ENCODE data around the gene SKI. TPM values are rescaled to one million over a fixed set of nuclear protein-coding genes. Genes with fewer than 3 reads are reported as not detected.

SKI gene
- total RNA-seq, 4 donors from 2014 or later, result 60.2 to 157 (median 79.0) TPM

DNA sequence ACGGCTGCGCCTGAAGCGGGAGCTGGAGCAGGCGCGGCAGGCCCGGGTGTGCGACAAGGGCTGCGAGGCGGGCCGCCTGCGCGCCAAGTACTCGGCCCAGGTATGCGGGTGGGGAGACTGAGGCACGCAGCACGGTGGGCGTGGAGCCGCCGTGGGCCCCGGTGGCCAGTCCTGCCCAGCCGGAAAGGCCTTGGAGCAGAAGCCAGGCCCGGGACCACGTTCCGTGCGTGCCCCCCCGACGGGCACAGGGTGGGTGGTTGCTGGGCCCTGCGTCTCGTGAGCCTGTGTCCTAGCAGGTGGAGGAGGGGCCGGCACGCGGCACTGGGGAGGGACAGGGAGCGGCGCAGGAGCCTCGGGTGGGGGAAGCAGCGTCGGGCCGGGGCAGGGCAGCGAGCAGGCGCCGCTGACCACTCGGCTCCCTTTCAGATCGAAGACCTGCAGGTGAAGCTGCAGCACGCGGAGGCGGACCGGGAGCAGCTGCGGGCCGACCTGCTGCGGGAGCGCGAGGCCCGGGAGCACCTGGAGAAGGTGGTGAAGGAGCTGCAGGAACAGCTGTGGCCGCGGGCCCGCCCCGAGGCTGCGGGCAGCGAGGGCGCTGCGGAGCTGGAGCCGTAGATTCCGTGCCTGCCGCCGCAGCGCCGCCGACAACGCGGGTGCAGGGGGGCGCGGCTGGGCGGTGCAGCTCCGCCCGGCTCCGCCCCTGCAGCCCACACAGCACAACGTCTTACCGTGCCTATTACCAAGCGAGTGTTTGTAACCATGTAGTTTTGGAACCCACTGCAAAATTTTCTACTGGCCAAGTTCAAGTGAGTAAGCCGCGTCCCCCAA lies 78.2 kb downstream of the SKI start:
- H3K4me1 ChIP-seq, result peaks cover 0 to 77% (median 32%) of the 10 kb centered on the region in 3 donors
- 80 to 92% methylated on average over 3 to 21 of the region's 81 CpGs for WGBS, 2 donors (ENCODE audit: low coverage in 1 of 2)
- no peaks in the 10 kb centered on the region for H3K27me3 ChIP-seq
- peaks cover 0 to 68% of the 10 kb centered on the region in 2 donors for H3K36me3 ChIP-seq
- H3K27ac ChIP-seq, result peak overlapping the region in 3 of 4 donors; percentile 40 to 86 (median 81)
- H3K9me3 ChIP-seq, result no peaks in the 10 kb centered on the region
- H3K4me3 ChIP-seq, result no peak overlapping the region
- no peak for TF ChIP-seq POLR2AphosphoS5 (IDR thresholded peaks at IDR 0.05)
- no peak for TF ChIP-seq POLR2A (IDR thresholded peaks at IDR 0.05)
- TF ChIP-seq EP300 (IDR thresholded peaks at IDR 0.05), result no peak
- TF ChIP-seq, protein P1, sequence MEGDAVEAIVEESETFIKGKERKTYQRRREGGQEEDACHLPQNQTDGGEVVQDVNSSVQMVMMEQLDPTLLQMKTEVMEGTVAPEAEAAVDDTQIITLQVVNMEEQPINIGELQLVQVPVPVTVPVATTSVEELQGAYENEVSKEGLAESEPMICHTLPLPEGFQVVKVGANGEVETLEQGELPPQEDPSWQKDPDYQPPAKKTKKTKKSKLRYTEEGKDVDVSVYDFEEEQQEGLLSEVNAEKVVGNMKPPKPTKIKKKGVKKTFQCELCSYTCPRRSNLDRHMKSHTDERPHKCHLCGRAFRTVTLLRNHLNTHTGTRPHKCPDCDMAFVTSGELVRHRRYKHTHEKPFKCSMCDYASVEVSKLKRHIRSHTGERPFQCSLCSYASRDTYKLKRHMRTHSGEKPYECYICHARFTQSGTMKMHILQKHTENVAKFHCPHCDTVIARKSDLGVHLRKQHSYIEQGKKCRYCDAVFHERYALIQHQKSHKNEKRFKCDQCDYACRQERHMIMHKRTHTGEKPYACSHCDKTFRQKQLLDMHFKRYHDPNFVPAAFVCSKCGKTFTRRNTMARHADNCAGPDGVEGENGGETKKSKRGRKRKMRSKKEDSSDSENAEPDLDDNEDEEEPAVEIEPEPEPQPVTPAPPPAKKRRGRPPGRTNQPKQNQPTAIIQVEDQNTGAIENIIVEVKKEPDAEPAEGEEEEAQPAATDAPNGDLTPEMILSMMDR (IDR thresholded peaks at IDR 0.05), result no peak
- ATAC-seq, result no peak

DNA sequence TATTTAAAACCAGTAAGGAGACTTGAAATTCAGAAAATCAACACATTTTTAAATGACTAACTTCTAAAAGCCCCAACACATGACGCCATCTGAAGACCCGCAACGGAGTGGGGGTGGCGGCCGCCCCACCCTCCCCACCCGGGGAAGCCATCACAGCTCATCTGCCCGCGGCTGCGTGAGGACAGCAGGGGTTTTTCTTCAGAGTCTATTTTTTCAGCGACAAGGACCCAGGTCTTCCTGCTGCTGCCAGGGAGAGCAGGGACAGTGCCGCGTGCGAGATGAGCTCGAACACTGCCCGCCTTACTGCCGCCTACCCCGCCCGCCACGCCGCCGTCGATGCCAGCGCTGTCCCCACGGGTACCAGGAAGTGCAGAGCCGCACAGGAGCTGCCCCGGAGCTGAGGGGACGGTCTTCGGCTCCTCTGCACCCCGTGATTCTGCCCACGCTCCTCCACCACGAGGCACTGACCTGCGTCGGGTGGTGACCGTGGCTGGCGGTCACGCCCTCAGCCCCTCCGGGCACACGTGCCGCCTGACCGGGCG lies 79.0 kb downstream of the SKI start:
- Histone ChIP-seq H3K9me3 (no peaks in the 10 kb centered on the region), H3K36me3 (peaks cover 0 to 68% of the 10 kb centered on the region in 2 donors), H3K27me3 (no peaks in the 10 kb centered on the region), H3K4me1 (peaks cover 4 to 77% (median 32%) of the 10 kb centered on the region in 3 donors), H3K27ac (peak overlapping the region in 1 of 4 donors; percentile 81), H3K4me3 (no peak overlapping the region)
- WGBS, 2 donors (ENCODE audit: low coverage in 1 of 2), result 80 to 95% methylated on average over 1 to 16 of the region's 41 CpGs
- TF ChIP-seq POLR2A (IDR thresholded peaks at IDR 0.05) (no peak), EP300 (IDR thresholded peaks at IDR 0.05) (no peak), POLR2AphosphoS5 (IDR thresholded peaks at IDR 0.05) (no peak)
- TF ChIP-seq, protein P1 (IDR thresholded peaks at IDR 0.05), result no peak
- no peak for ATAC-seq

DNA sequence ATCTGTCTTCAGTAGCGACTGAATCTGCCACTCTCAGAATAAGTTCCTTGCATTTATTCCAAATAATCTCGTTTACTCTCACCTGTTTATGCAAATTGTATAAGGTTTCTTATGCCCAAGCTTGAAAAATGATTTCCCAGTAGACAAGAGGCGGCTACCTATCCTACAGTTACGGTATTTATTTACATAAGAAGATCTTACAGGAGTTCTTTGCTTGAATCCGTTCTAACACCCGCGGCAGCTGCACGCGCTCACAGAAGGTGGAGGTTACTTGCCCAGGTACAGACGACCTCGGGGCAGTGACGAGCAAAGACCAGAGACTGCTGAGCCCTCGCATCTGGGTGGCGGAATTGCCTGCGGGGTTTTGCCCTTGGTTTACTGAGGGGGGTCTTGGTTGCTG lies 79.9 kb downstream of the SKI start:
- Histone ChIP-seq H3K36me3 (peaks cover 0 to 63% of the 10 kb centered on the region in 2 donors), H3K4me3 (no peak overlapping the region), H3K9me3 (no peaks in the 10 kb centered on the region), H3K4me1 (peaks cover 12 to 77% (median 40%) of the 10 kb centered on the region in 3 donors), H3K27ac (no peak overlapping the region), H3K27me3 (no peaks in the 10 kb centered on the region)
- no peak for TF ChIP-seq POLR2AphosphoS5 (IDR thresholded peaks at IDR 0.05)
- TF ChIP-seq, protein P1 (IDR thresholded peaks at IDR 0.05), result no peak
- no peak for TF ChIP-seq EP300 (IDR thresholded peaks at IDR 0.05)
- no peak for TF ChIP-seq POLR2A (IDR thresholded peaks at IDR 0.05)
- ATAC-seq, result no peak
- WGBS, 2 donors (ENCODE audit: low coverage in 1 of 2), result 78 to 89% methylated on average over 4 to 14 of the region's 15 CpGs

DNA sequence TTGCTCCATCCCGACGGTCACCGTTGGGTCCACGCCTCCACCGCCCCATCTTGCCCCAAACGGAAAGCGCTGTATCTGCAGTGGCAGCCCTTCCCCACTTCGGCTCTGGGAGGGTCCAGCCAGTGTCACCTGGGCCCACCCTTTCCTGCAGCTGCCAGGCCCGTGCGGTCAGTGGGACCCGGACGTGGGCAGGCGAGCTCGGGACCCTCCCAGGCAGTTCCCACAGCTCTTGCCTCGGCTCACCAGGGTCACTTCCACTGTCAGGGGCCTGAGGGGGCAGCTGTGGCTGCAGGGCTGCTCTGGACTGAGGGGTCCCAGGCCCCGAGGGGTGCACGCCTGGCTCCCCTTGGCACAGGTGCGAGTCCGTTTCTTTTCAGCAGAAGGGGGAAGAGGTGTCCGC lies 80.7 kb downstream of the SKI start:
- 100% methylated on average over 2 of the region's 20 CpGs; no CpG with 5 or more reads in 1 of the 2 donors for WGBS, 2 donors (ENCODE audit: low coverage in 1 of 2)
- ATAC-seq, result no peak
- no peaks in the 10 kb centered on the region for H3K9me3 ChIP-seq
- no peak for TF ChIP-seq POLR2AphosphoS5 (IDR thresholded peaks at IDR 0.05)
- H3K27ac ChIP-seq, result peak overlapping the region in 2 of 4 donors; percentile 17 to 96
- no peak overlapping the region for H3K4me3 ChIP-seq
- H3K36me3 ChIP-seq, result peaks cover 0 to 54% of the 10 kb centered on the region in 2 donors
- no peaks in the 10 kb centered on the region for H3K27me3 ChIP-seq
- H3K4me1 ChIP-seq, result peaks cover 12 to 77% (median 48%) of the 10 kb centered on the region in 3 donors

DNA sequence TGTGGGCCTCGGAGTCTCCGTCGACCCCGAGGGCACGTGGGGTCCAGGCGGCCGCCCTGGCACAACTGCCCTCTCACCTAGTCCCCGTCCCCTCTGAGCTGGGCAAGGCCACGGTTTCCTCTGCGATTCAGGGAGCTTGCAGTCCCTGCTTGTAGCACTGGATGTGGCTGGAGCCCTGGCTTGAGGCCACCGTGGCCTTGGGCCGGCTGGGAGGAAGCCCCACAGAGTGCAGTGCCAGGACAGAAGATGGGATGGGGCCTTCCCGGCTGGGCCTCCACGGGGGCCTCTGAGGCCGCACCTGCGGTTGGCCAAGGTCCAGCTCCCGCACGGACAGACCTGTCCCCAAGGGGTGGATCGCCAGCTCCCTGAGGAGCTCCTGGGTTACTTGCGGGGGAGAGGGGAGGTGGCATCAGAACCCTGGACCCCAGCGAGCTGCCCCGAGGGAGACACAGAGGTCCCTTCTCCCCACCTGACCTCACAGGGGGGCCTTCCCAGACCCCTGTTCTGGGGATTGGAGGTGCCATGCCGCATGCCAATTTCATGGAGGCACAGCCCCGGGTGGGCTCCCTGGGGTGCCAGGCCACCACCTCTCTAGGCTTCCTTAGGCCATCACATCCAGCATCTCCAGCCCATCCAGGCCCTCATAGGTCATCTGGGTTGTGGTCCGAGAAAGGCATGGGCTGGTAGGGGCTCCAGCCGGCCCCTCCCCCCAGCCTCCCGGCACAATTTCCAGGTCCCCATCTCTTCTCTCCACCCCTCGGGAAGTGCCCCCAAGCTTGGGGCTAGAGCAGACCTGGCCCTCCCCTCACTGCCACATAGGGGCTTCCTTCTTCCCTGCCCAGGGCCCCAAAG lies 82.4 kb downstream of the SKI start:
- H3K27me3 ChIP-seq, result no peaks in the 10 kb centered on the region
- peak overlapping the region; percentile 93 to 97 (median 96) for H3K27ac ChIP-seq
- H3K36me3 ChIP-seq, result peaks cover 0 to 37% of the 10 kb centered on the region in 2 donors
- peaks cover 12 to 77% (median 49%) of the 10 kb centered on the region in 3 donors for H3K4me1 ChIP-seq
- ATAC-seq, result no peak
- no peaks in the 10 kb centered on the region for H3K9me3 ChIP-seq
- TF ChIP-seq, protein P1 (IDR thresholded peaks at IDR 0.05), result no peak
- no peak overlapping the region for H3K4me3 ChIP-seq
- WGBS, 2 donors (ENCODE audit: low coverage in 1 of 2), result 74 to 90% methylated on average over 2 to 3 of the region's 28 CpGs
